ENCODE measurements around the gene KIF5C.
A peak's percentile ranks its signal among the peaks of the same experiment; 100 is the strongest.

The KIF5C gene

DNA sequence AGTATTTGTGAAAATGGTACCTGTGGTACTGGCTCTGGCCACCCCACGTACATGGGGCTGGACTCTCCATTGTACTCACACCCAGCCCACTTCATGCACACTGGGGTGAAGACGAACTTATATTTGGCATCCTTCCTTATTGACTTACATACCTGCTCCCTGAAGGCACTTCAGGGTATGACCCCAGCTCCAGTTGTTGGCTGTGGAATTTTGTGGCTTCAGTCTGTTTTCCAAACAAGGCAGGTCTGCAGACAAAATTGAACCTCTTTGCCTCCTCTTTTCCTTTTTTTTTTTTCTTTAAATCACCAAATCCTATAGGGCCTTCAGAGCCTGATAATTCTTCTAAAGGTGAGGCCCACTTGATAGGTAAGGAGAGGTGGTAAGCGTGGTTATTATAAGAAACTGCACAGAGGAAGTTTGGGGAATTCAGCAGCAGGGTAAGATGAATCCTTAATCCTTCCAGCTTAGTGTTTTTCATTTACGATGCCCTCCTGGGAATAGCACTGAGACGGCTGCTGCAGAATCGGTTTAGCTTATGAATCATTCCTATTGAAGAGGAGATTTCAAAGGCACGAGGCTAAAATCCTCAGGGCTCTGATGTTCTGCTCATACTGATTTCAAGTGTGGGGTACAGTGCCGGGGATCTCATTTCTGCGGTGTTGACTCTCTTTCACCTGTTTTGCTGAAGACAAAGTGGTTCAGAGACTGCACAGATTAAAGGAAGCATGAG, 55.2 kb downstream of the KIF5C start:
- ChIA-PET POLR2A (no interaction called here), CTCF (interaction anchor here (0.7 kb wide), 1 partner anchor 21 kb away, joined by 3 read pairs; no protein-coding TSS in a partner anchor)
- TF ChIP-seq, protein P1, sequence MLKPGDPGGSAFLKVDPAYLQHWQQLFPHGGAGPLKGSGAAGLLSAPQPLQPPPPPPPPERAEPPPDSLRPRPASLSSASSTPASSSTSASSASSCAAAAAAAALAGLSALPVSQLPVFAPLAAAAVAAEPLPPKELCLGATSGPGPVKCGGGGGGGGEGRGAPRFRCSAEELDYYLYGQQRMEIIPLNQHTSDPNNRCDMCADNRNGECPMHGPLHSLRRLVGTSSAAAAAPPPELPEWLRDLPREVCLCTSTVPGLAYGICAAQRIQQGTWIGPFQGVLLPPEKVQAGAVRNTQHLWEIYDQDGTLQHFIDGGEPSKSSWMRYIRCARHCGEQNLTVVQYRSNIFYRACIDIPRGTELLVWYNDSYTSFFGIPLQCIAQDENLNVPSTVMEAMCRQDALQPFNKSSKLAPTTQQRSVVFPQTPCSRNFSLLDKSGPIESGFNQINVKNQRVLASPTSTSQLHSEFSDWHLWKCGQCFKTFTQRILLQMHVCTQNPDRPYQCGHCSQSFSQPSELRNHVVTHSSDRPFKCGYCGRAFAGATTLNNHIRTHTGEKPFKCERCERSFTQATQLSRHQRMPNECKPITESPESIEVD (tag by site-specific recombination; IDR thresholded peaks at IDR 0.05), result 0 out of 2 replicates have a peak, but pooled peaks have one; percentile 10
- TF ChIP-seq ZNF558 (tag by site-specific recombination; IDR thresholded peaks at IDR 0.05), result no peak
- Histone ChIP-seq H3K27ac (ENCODE audit: extremely low read depth, low read depth, low read length) (no peak overlapping the region), H3K4me1 (ENCODE audit: control insufficient read depth, insufficient read depth, low read length) (peaks cover 11% of the 10 kb centered on the region), H3K36me3 (ENCODE audit: control insufficient read depth in 2 of 2, insufficient read depth in 1 of 2, low read length in 2 of 2) (peaks cover 0 to 47% of the 10 kb centered on the region in 2 experiments; a peak in 2 of 3 replicates), H3K9me3 (ENCODE audit: control insufficient read depth, insufficient read depth, low read depth, low read length) (no peaks in the 10 kb centered on the region), H3K4me3 (ENCODE audit: low read depth, low read length) (no peak overlapping the region)

- Histone ChIP-seq H3K9me3 (ENCODE audit: control insufficient read depth, insufficient read depth, low read depth, low read length) (no peaks in the 10 kb centered on the region), H3K4me3 (ENCODE audit: low read depth, low read length) (no peak overlapping the region), H3K27ac (ENCODE audit: extremely low read depth, low read depth, low read length) (no peak overlapping the region), H3K36me3 (ENCODE audit: control insufficient read depth in 2 of 2, insufficient read depth in 1 of 2, low read length in 2 of 2) (peaks cover 0 to 53% of the 10 kb centered on the region in 2 experiments; a peak in 2 of 3 replicates), H3K4me1 (ENCODE audit: control insufficient read depth, insufficient read depth, low read length) (peaks cover 7% of the 10 kb centered on the region)
- CTCF ChIA-PET, result no interaction called here
- POLR2A ChIA-PET, result no interaction called here
- no peak for TF ChIP-seq ZNF548 (tag by site-specific recombination; IDR thresholded peaks at IDR 0.05)
- no peak for TF ChIP-seq REPIN1 (tag by site-specific recombination; IDR thresholded peaks at IDR 0.05; ENCODE audit: low read depth)
Measured at GRCh38 chr2:148932536-148932935, 57.5 kb downstream of the KIF5C start.

DNA sequence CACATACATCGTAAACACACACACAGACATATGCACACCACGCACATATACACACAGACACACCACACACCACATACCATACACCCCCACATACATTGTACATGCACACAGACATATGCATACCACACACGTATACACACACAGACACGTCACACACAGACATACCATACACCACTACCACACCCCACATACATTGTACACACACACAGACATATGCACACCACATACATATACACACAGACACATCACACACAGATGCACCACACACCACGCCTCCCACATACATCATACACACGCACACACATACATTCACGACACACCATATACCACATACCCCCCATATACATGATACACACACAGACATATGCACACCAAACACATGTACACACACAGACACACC, 58.4 kb downstream of the KIF5C start:
- CTCF ChIA-PET, result no interaction called here
- Histone ChIP-seq H3K36me3 (ENCODE audit: control insufficient read depth in 2 of 2, insufficient read depth in 1 of 2, low read length in 2 of 2) (peaks cover 0 to 55% of the 10 kb centered on the region in 2 experiments; a peak in 2 of 3 replicates), H3K9me3 (ENCODE audit: control insufficient read depth, insufficient read depth, low read depth, low read length) (no peaks in the 10 kb centered on the region), H3K27ac (ENCODE audit: extremely low read depth, low read depth, low read length) (no peak overlapping the region), H3K4me3 (ENCODE audit: low read depth, low read length) (no peak overlapping the region), H3K4me1 (ENCODE audit: control insufficient read depth, insufficient read depth, low read length) (no peaks in the 10 kb centered on the region)
- POLR2A ChIA-PET, result no interaction called here
- no peak for TF ChIP-seq ZBTB21 (tag by site-specific recombination; IDR thresholded peaks at IDR 0.05)
- TF ChIP-seq ZNF211 (tag by site-specific recombination; IDR thresholded peaks at IDR 0.05; ENCODE audit: low read depth), result peak; percentile 9; the same call in 1 of the 2 replicates
- TF ChIP-seq ZNF555 (tag by site-specific recombination; conservative IDR thresholded peaks at IDR 0.05), result no peak
- TF ChIP-seq SETDB1 (IDR thresholded peaks at IDR 0.05; ENCODE audit: insufficient read length, low read length), result no peak
- no peak for TF ChIP-seq ZBTB49 (tag by site-specific recombination; IDR thresholded peaks at IDR 0.05; ENCODE audit: low read depth)
- no peak for TF ChIP-seq ZNF513 (tag by site-specific recombination; IDR thresholded peaks at IDR 0.05)
- TF ChIP-seq ZNF521 (tag by site-specific recombination; IDR thresholded peaks at IDR 0.05), result 0 out of 2 replicates have a peak, but pooled peaks have one; percentile 31
- TF ChIP-seq ZNF580 (tag by site-specific recombination; IDR thresholded peaks at IDR 0.05), result no peak
